HL-60 (cell line): Measurements from ENCODE around the gene PPP1R7.

Source experiments
- DNase-seq, 2 experiments: peaks; one replicate each; pipeline ENCODE4 v3.0.0-alpha.2; 2010 to 2020; ENCODE audit warnings: low read depth in 1 of 2, low spot score in 1 of 2
- H3K27ac ChIP-seq: fragments of 250-450 bp; sonication (Bioruptor Pico); replicated peaks from 2 replicates; pipeline ENCODE4 v1.5.1; 2020; ENCODE audit warnings: mild to moderate bottlenecking, moderate library complexity
- H3K27me3 ChIP-seq: fragments of 250-450 bp; sonication (Bioruptor Pico); 2 replicates; pipeline ENCODE4 v1.5.1; 2021; ENCODE audit warnings: mild to moderate bottlenecking, moderate library complexity; ENCODE audit not compliant: insufficient read depth, poor library complexity, severe bottlenecking
- H3K4me3 ChIP-seq: replicated peaks from 2 replicates; pipeline ENCODE4 v1.5.1; 2011; ENCODE audit warnings: mild to moderate bottlenecking, control low read depth, low read length; ENCODE audit not compliant: insufficient read depth
- CTCF ChIP-seq: IDR thresholded peaks from one replicate; pipeline ENCODE4 v1.5.1; 2011; ENCODE audit warnings: low read length, control low read depth, inconsistent platforms; ENCODE audit not compliant: insufficient read depth
- GABPA ChIP-seq: IDR thresholded peaks from 2 replicates; pipeline ENCODE4 v1.6.1; 2012; ENCODE audit warnings: low read depth
- POLR2AphosphoS5 ChIP-seq: IDR thresholded peaks from 2 replicates; pipeline ENCODE4 v1.6.1; 2012; ENCODE audit warnings: low read depth
- REST ChIP-seq: IDR thresholded peaks from 2 replicates; pipeline ENCODE4 v1.6.1; 2012; ENCODE audit warnings: low read depth; ENCODE audit not compliant: insufficient replicate concordance
- SPI1 ChIP-seq: IDR thresholded peaks from 2 replicates; pipeline ENCODE4 v1.6.1; 2012; ENCODE audit warnings: low read depth, mild to moderate bottlenecking, borderline replicate concordance

PPP1R7 gene

GRCh38 chr2:241230435-241230834 lies 80.2 kb downstream of the PPP1R7 start:
- Histone ChIP-seq H3K27ac (no peak overlapping the region), H3K27me3 (no peaks in the 10 kb centered on the region), H3K4me3 (no peak overlapping the region)
- no peak for TF ChIP-seq GABPA
- no peak for TF ChIP-seq SPI1
- TF ChIP-seq POLR2AphosphoS5: peak; percentile 21; the same call in 1 of the 2 replicates
- no peak for TF ChIP-seq REST
- TF ChIP-seq CTCF: no peak
- no peak for DNase-seq

- TF ChIP-seq POLR2AphosphoS5 (no peak), CTCF (no peak), REST (no peak), GABPA (no peak), SPI1 (no peak)
- Histone ChIP-seq H3K27ac (no peak overlapping the region), H3K4me3 (no peak overlapping the region), H3K27me3 (no peaks in the 10 kb centered on the region)
- DNase-seq: no peak
Observed at GRCh38 chr2:241232736-241233575, 82.7 kb downstream of the PPP1R7 start.
